BJ (cell line): ENCODE measurements around the gene ARPC5. TPM values are rescaled to one million over a fixed set of nuclear protein-coding genes. Genes with fewer than 3 reads are reported as not detected.

Experiments
- CTCF ChIA-PET: fragments of 350-600 bp; formaldehyde crosslinking; extraction: SDS; loops from one replicate; lab custom pipeline; 2021; ENCODE audit warnings: antibody characterized with exemption, inconsistent platforms; lab: Yijun Ruan, JAX
- POLR2A ChIA-PET: fragments of 300-600 bp; sonication (Branson Sonifier 250); formaldehyde crosslinking; extraction: SDS; loops from one replicate; lab custom pipeline; 2021; ENCODE audit warnings: antibody characterized with exemption; lab: Charles Lee
- DNase-seq: peaks from one replicate; pipeline ENCODE4 v3.0.0-alpha.2; 2011; ENCODE audit warnings: low read depth
- H3K27me3 ChIP-seq: 2 replicates; pipeline ENCODE4 v1.6.0; 2011; ENCODE audit warnings: low read length; ENCODE audit not compliant: control insufficient read depth, insufficient read depth
- H3K36me3 ChIP-seq: 2 replicates; pipeline ENCODE4 v1.5.1; 2011; ENCODE audit warnings: low read length; ENCODE audit not compliant: control insufficient read depth, insufficient read depth
- H3K4me3 ChIP-seq: 2 replicates; pipeline ENCODE4 v1.5.1; 2011; ENCODE audit warnings: low read depth, mild to moderate bottlenecking, control low read depth, low read length
- CTCF ChIP-seq: IDR thresholded peaks from 2 replicates; pipeline ENCODE4 v1.5.1; 2011; ENCODE audit warnings: low read depth, mild to moderate bottlenecking, control low read depth, inconsistent platforms, low read length, moderate library complexity; ENCODE audit not compliant: insufficient read depth
- polyA plus RNA-seq: library from polyadenylated mRNA; depleted of rRNA; stranded (reverse); fragments of >200 nt; gene quantifications from 2 replicates; pipeline ENCODE4 v1.2.3, GENCODE V29; 2011; rRNA removed

The ARPC5 gene
- polyA plus RNA-seq, 1 experiment = 176 TPM

- H3K36me3 ChIP-seq = no peaks in the 10 kb centered on the region
- POLR2A ChIA-PET = no interaction called here
- no peak overlapping the region for H3K4me3 ChIP-seq
- DNase-seq = no peak
- no peaks in the 10 kb centered on the region; the same call in 1 of the 2 replicates for H3K27me3 ChIP-seq
- CTCF ChIA-PET = no interaction called here
- TF ChIP-seq CTCF = no peak
Measured at GRCh38 chr1:183576537-183576936, 59.0 kb downstream of the ARPC5 start.

GRCh38 chr1:183575606-183576005, 60.0 kb downstream of the ARPC5 start:
- Histone ChIP-seq H3K4me3 (no peak overlapping the region), H3K36me3 (no peaks in the 10 kb centered on the region), H3K27me3 (no peaks in the 10 kb centered on the region; the same call in 1 of the 2 replicates)
- CTCF ChIA-PET = no interaction called here
- no peak for DNase-seq
- TF ChIP-seq CTCF = no peak
- POLR2A ChIA-PET = no interaction called here

- no peak for DNase-seq
- no peaks in the 10 kb centered on the region for H3K36me3 ChIP-seq
- no peak for TF ChIP-seq CTCF
- no peak overlapping the region for H3K4me3 ChIP-seq
- POLR2A ChIA-PET = no interaction called here
- no peaks in the 10 kb centered on the region for H3K27me3 ChIP-seq
- CTCF ChIA-PET = interaction anchor here (0.6 to 1.5 kb wide), 4 partner anchors 10 to 113 kb away, joined by 3 to 6 read pairs (median 3); no protein-coding TSS in a partner anchor
Measured at GRCh38 chr1:183572721-183573120, 62.9 kb downstream of the ARPC5 start.

GRCh38 chr1:183571678-183572268, 63.8 kb downstream of the ARPC5 start:
- TF ChIP-seq CTCF = no peak
- no peaks in the 10 kb centered on the region for H3K27me3 ChIP-seq
- no peak for DNase-seq
- POLR2A ChIA-PET = no interaction called here
- CTCF ChIA-PET = interaction anchor here (0.6 to 1.3 kb wide), 2 partner anchors 62 to 97 kb away, joined by 3 read pairs; no protein-coding TSS in a partner anchor
- H3K36me3 ChIP-seq = no peaks in the 10 kb centered on the region
- no peak overlapping the region for H3K4me3 ChIP-seq

Other genes starting within 250 kb of the ARPC5 start
- gene NMNAT2, start 217.4 kb downstream of the ARPC5 start, polyA plus RNA-seq = 1.4 and 2.1 TPM in 2 replicates
- gene SMG7, start 163.3 kb downstream of the ARPC5 start, polyA plus RNA-seq = 26.1 and 30.7 TPM in 2 replicates
- gene NCF2, start 45.3 kb downstream of the ARPC5 start, polyA plus RNA-seq = 1.7 and 2.0 TPM in 2 replicates
- not detected in 2 replicates for gene APOBEC4, start 17.5 kb upstream of the ARPC5 start, polyA plus RNA-seq
- 9.7 and 12.3 TPM in 2 replicates for gene RGL1, start 169.3 kb upstream of the ARPC5 start, polyA plus RNA-seq